ENCODE results near the gene GAS2L2.
A peak's percentile ranks its signal among the peaks of the same experiment; 100 is the strongest.

Gene GAS2L2

DNA sequence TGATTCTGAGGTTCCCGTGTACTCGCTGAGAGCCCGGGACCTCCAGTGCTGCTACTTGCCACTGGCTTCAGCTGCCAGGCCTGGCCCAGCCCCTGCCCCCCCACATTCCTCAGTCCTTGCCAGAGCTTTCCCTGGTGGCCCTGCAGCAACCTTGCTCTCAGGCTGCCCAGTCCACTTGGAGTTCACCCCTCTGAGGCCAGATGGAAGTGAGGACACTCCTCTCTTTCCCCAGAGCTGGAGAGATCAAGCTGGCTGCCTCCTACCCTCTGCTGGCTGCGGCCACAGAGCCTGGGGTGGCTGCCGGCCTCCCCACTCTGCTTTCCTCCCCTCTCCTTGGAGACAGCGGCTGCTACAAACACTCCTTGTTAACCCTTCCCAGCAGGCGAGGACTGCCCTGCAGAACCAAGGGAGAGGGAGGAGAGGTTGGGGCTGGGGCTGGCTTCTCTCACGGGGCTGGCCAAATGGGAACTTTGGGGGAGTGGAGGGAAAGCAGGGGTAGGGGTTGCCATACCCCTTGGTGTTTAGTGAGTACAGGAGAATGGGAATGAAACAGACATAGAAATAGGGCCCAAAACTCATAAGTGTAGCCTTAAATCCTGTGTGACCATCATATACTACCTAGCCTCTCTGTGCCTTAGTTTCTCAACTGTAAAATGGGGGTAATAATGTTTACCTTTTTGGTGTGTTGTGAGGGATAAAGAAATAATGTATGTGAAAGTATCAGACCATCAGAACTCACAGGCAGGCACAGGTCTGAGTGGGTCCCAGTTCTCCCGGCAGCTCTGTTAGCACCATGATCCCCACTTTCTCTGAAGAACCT is at the start of gene GAS2L2:
GAS2L2 (minus strand) TSS at position 295 of the 820 bp plus-strand sequence. CDS start 389 bp downstream, outside the sequence.
- no peak for DNase-seq

- DNase-seq, result no peak
Measured at GRCh38 chr17:35801583-35802224, 48.7 kb upstream of the GAS2L2 start.

GRCh38 chr17:35799942-35800341 is 46.9 kb upstream of the GAS2L2 start:
- DNase-seq, result no peak

- DNase-seq, result no peak
Measured at GRCh38 chr17:35797918-35798317, 44.9 kb upstream of the GAS2L2 start.

DNA sequence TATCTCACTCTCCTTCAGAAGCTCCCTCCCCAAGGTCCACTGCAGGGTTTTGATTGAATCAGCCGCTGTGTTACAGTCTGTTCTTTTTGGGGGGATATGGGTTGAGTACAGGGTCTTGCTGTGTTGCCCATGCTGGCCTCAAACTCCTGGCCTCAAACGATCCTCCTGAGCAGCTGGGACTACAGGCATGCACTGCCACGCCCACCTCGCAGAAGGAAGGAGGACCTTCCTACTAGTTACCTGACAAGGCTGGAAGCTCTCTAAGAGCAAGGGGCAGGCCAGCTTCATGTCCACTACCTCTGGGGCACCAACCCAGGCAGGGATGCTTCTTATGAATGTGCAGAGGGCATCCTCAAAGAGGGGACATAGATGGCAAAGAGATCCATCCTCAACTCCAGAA is 44.3 kb upstream of the GAS2L2 start:
- DNase-seq, result no peak

- no peak for DNase-seq
Measured at GRCh38 chr17:35796942-35797341, 43.9 kb upstream of the GAS2L2 start.

DNA sequence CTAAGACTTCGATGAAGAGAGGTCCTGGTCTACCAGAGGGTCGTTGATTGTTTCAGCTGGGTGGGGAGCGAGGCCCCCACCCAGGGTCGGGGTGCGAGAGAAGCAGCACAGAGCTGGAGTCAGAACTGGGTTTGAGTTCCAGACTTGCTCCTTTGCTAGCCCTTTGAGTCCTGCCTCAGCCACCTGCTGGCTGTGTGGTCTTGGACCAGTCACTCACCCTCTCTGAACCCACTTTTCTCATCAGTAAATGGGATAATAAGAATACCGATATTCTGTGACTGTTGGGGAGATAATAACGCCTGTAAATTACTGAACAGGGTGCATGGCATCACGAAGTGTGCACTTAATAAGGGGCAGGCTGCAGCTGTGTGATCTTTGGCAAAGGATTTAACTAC is 42.8 kb upstream of the GAS2L2 start:
- DNase-seq, result no peak

- peak; percentile 51 for DNase-seq
Measured at GRCh38 chr17:35795007-35795870, 42.2 kb upstream of the GAS2L2 start, which contains the start of gene MMP28. Gene MMP28 (minus strand): TSS chr17:35795641. CDS start chr17:35795377, 264 bp downstream.

DNA sequence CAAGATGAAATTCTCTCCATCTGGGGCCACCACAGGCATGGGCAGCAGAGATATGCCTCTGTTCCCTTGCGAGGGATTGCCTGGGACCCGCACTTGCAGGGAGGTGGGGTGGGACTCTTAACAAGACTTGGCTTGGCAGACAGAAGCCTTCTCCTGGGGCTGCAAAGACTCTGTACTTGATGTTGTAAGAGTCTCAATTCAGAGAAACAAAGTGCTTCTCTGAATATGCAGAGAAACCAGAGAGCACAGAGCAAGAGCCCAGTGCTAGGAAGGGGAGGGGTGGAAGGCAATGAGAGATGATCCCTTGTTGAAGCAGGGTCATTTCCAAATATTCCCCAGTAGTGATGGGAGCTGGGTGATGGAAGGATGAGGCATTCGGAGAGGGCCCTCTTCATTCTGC is 40.2 kb upstream of the GAS2L2 start:
- no peak for DNase-seq

GRCh38 chr17:35791681-35792350 is 38.8 kb upstream of the GAS2L2 start:
- DNase-seq, result no peak

- DNase-seq, result no peak
Measured at GRCh38 chr17:35790841-35791240, 37.8 kb upstream of the GAS2L2 start.

DNA sequence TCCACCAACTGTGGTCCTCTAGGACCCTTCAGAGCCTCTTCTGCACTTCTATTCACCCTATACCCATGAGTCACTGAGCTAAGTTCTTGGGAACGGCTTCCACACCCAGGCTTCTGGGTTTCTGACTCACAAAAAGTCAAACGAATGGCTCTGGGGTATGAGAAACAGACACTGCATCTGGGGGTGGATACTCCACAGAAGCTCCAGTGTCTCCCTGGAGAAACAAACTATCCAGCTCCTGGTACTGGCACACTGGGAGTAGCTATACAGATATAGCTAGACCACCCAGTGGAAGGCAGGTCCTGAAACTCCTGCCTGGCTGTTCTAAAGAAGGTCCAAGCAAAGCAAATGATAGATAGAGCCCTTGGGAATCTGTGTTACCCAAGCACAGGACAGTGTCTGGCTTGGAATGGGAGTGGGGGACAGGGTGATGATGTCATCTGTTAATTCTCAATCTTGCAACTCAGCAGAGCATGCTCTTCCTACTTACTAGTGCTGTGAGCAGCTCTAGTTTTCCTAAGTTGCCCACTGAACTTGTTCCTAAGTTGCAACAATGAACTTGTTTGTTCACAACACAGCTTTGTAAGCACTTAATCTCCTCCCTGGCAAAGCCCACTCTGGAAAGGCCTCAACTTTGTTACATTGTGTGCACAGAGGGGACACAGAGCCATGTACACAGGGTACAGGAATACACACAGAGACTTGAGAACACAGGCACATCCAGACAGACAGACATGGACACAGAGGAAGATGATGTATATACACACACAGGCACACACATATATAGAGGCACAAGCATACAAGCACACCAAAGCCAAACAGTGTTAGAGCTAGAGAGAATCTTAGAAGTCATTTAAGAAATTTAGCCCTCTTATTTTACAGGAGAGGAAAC is 35.7 kb upstream of the GAS2L2 start:
- no peak for DNase-seq

- DNase-seq, result no peak
Measured at GRCh38 chr17:35786941-35787432, 33.9 kb upstream of the GAS2L2 start.

DNA sequence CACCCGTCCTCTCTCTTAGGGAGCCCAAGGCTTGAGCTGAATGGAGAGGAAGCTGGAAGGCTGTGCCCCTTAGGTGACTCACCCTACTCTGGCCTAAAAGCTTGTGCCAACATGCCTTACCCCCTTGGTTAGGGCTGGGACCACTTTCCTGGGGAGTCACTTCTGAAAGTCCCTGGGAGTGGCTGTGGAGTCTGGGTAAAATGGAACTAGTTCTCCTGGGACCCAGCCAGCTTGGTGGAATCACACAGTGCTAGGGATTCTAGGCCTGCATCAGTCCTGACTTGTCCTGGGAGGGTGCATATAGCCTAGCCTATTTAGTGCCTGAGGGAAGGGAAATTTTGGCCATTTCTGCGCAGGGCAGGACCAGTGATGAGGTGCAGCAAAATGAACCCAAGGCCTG is 31.9 kb upstream of the GAS2L2 start:
- DNase-seq, result no peak

DNA sequence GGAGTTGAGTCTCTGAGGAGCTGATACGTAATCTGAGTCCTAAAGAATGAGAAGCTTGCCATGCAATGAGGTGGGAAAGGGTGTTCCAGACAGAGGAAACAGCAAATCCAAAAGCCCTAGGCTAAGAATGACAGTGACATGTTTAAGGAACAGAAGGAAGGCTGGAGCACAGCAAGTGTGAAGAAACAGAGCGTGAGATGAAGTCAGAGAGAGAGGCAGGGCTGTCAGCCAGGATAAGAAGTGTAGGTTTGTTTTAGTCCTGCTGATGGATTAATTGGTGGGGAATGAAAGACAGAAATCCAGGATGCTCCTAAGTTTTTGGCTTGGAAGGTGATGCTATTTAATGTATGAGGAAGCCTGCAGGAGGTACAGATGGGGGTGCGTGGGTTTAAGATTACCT is 27.9 kb upstream of the GAS2L2 start:
- no peak for DNase-seq

DNA sequence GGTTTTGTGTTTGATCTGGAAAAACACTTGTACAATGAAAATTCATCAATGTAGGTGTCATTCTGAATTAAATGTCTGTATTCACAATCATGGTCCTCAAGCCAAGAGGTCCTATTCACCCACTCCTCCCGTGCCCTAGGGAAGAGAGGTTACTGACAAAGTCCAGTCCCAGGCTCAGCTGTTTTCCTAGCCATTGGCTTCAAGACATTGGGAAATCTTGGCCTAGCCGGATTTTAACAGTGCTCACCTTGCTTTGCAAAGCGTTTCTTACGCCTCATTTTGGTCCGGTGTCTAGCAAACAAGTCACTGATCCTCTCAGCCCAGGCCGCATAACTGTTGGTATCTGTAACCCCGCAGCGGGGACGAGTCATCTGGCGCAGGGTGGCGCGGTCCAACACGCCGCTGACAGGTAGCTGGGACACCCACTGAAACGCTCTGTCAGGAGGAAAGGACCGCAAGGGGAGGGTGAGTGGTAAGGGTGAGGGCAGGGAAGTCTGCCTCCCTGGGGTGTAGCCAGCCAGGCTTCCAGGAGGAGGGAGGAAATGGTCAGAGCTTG is 25.7 kb upstream of the GAS2L2 start:
- no peak for DNase-seq

GRCh38 chr17:35775583-35775982 is 22.5 kb upstream of the GAS2L2 start:
- no peak for DNase-seq

DNA sequence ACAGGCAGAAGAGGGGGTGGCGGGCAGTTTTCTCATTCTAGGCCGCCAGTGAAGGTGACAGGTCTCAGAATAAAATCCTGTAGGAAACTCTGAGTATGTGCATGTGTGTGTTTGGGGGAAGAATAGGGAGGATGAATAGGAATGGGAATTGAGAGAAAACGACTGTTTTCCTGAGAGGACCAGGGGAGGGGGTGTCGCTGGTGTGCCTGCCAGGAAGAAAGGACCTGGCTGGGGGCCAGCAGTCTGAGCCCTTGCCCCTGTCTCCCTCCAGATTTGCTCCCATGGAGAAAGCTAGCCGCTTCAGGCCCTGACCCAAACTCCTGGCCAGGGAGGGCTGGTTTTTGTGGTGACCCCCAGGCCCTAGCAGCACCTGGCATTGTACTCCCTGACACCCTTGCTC is 22.0 kb upstream of the GAS2L2 start:
- DNase-seq, result no peak

DNA sequence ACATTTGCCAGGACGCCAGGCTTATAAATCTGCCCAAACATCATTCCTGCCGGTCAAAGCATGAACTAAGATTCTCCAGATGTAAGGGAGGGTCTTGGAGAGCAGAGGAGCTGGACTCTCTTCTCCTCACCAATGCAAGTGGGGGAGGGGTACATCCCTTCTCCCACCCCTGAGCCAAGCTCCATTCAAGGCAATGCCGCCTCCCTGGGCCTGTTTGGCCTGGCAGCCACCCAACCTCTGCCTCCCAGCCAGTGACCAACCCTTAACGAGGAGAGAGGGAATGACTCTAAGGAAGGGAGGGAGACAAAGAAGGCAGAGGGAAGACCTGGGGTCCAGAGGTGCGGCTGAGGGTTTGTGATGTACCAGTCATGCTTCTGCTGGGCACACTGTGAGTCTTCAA is 21.5 kb upstream of the GAS2L2 start:
- DNase-seq, result no peak

GRCh38 chr17:35773679-35774425 is 20.8 kb upstream of the GAS2L2 start:
- no peak for DNase-seq

All from activated CD8-positive, alpha-beta memory T cell treated with anti-CD3 and anti-CD28 coated beads, Interleukin-2, amount 50 U/mL, for 4 hours (primary cell).